ENCODE measurements around the gene RBM12. TPM values are rescaled to one million over a fixed set of nuclear protein-coding genes. Genes with fewer than 3 reads are reported as not detected.

Gene RBM12
- total RNA-seq, 6 experiments from 2014 or later: 61.5 to 85.3 (median 78.7) TPM

DNA sequence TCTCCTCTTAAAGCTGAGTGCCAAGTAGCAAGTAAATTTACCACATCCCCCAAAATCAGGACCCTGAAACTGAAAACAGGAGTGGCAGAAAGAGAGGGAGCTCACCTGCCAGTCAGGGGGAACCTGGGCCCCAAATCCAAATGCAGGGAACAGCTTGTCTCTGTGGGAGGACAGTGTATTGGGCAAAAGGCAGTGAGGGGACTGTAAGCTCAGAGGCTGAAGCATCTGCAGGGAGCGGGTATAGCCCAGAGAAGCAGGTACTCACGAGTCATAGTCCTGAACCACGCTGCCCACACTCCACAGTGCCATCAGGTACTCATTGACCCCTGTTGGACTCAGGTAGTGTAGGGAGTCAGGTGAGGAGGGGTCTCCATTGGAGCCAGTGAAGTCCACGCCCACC lies 34.1 kb downstream of the RBM12 start:
- peaks cover 20% of the 10 kb centered on the region for H3K36me3 Mint-ChIP-seq (ENCODE audit: low read depth)
- H3K27ac Mint-ChIP-seq: no peak overlapping the region
- no peaks in the 10 kb centered on the region for H3K9me3 Mint-ChIP-seq
- H3K27me3 Mint-ChIP-seq (ENCODE audit: insufficient read depth): no peaks in the 10 kb centered on the region
- H3K4me3 Mint-ChIP-seq: no peak overlapping the region
- no peak for DNase-seq
- peaks cover 12% of the 10 kb centered on the region for H3K4me1 Mint-ChIP-seq (ENCODE audit: low read depth)
- TF ChIP-seq, protein P1, sequence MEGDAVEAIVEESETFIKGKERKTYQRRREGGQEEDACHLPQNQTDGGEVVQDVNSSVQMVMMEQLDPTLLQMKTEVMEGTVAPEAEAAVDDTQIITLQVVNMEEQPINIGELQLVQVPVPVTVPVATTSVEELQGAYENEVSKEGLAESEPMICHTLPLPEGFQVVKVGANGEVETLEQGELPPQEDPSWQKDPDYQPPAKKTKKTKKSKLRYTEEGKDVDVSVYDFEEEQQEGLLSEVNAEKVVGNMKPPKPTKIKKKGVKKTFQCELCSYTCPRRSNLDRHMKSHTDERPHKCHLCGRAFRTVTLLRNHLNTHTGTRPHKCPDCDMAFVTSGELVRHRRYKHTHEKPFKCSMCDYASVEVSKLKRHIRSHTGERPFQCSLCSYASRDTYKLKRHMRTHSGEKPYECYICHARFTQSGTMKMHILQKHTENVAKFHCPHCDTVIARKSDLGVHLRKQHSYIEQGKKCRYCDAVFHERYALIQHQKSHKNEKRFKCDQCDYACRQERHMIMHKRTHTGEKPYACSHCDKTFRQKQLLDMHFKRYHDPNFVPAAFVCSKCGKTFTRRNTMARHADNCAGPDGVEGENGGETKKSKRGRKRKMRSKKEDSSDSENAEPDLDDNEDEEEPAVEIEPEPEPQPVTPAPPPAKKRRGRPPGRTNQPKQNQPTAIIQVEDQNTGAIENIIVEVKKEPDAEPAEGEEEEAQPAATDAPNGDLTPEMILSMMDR (IDR thresholded peaks at IDR 0.05): no peak

DNA sequence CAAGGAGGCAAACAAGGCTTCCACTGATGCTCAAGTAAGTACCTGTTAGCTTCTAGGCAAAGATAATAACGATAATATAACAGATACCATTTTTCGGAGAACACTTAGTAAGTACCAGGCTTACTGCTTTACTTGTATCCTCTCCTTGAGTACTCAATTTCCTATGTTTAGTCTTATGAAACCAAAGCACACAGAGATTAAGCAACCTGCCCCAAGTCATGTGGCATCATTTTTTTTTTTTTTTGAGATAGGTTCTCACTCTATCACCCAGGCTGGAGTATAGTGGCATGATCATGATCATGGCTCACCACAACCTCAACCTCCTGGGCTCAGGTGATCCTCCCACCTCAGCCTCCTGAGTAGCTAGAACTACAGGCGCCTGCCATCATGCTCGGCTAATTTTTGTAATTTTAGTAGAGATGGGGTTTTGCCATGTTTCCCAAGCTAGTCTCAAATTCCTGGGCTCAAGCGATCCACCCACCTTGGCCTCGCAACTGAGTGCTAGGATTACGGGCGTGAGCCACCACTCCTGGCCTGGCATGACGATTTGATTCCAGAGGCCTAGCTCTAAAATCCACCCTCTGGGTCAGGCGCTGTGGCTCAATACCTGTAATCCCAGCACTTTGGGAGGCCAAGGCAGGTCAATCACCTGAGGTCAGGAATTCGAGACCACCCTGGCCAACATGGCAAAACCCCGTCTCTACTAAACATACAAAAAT lies 35.1 kb downstream of the RBM12 start:
- Mint-ChIP-seq H3K9me3 (no peaks in the 10 kb centered on the region), H3K4me1 (ENCODE audit: low read depth) (peaks cover 9% of the 10 kb centered on the region), H3K27ac (no peak overlapping the region), H3K27me3 (ENCODE audit: insufficient read depth) (no peaks in the 10 kb centered on the region), H3K36me3 (ENCODE audit: low read depth) (peaks cover 24% of the 10 kb centered on the region), H3K4me3 (no peak overlapping the region)
- TF ChIP-seq, protein P1 (IDR thresholded peaks at IDR 0.05): no peak
- no peak for DNase-seq

DNA sequence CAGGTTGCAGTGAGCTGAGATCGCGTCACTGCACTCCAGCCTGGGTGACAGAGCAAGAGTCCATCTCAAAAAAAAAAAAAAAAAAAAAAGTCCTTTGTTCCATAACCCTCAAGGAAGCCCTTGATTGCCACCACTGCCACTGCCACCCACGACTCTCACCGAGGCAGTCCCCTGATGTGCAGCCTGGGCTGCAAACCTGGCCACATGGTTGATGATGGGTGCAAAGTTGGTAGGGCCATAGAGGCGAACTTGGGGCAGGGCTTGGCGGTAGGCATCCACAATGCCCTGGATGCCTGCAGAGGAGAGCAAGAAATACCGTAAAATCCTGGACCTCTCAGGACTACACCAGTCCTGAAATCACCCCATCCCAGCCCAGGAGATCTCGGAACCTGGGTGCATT lies 37.6 kb downstream of the RBM12 start:
- DNase-seq: no peak
- TF ChIP-seq, protein P1 (IDR thresholded peaks at IDR 0.05): no peak
- Mint-ChIP-seq H3K27ac (no peak overlapping the region), H3K9me3 (no peaks in the 10 kb centered on the region), H3K4me3 (no peak overlapping the region), H3K36me3 (ENCODE audit: low read depth) (peaks cover 24% of the 10 kb centered on the region), H3K27me3 (ENCODE audit: insufficient read depth) (no peaks in the 10 kb centered on the region), H3K4me1 (ENCODE audit: low read depth) (peaks cover 9% of the 10 kb centered on the region)

DNA sequence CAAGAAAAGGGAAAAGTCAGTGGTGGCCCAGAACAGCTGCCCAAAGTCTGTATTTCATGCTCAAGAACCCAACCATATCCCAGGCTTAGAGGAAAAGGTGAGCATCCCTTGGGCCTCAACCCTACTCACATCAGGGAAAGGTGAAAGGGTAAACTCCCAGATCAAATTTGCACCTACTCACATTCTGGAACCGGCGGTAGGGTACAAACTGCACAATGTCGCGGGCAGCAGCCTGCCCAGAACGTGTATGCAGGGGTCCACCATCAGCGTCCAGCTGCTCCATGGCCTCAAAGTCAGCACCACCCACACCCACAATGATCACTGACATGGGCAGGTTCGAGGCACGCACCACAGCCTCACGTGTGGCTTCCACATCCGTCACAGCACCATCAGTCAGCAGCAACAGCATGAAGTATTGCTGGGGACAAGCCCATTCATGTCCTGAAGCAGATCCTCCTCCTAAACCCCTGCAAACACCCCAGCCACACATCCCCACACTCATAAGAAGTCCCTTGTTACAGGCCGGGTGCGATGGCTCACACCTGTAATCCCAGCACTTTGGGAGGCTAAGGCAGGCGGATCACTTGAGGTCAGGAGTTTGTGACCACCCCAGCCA lies 38.2 kb downstream of the RBM12 start:
- TF ChIP-seq, protein P1 (IDR thresholded peaks at IDR 0.05): no peak
- Mint-ChIP-seq H3K4me1 (ENCODE audit: low read depth) (peaks cover 9% of the 10 kb centered on the region), H3K4me3 (no peak overlapping the region), H3K27ac (no peak overlapping the region), H3K9me3 (no peaks in the 10 kb centered on the region), H3K36me3 (ENCODE audit: low read depth) (peaks cover 24% of the 10 kb centered on the region), H3K27me3 (ENCODE audit: insufficient read depth) (no peaks in the 10 kb centered on the region)
- DNase-seq: no peak

DNA sequence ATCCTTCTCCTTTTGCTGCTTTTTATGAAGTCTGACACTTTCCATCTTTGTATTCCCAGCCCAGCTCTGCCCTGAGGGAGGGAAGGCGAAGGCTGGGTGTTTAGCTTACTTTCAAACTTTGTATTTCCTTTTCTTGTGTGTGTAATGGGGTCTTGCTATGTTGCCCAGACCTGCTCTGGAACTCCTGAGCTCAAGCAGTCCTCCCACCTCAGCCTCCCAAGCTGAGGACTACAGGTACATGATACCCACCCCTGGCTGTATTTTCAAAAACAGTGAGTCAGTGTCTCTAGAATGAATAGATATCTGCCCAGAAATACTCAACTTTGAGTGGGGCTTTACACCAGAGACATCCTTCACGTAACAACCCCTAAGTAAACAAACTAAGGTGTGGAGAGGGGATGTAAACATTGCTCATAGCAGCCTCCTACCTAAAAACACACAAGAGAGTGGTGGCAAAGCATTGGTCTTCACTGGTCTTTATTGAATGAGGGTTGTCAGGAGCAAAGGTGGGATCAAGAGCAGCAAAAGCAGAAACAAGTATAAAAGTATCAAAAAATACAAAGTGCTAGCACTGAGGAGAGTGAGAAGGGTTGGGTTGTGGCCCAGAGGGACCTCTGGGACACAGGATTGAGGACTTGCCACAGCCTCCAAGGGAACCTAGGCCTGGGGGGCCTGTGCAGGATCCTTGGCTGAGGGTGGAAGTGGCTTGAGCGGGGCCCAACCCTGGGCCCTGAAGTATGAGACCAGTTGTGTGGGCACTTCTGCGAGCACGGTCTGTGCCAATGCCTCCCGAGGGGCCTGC lies 38.9 kb downstream of the RBM12 start:
- TF ChIP-seq, protein P1 (IDR thresholded peaks at IDR 0.05): no peak
- Mint-ChIP-seq H3K9me3 (no peaks in the 10 kb centered on the region), H3K4me3 (no peak overlapping the region), H3K27me3 (ENCODE audit: insufficient read depth) (no peaks in the 10 kb centered on the region; the same call in 1 of the 2 replicates), H3K27ac (no peak overlapping the region), H3K4me1 (ENCODE audit: low read depth) (peaks cover 9% of the 10 kb centered on the region), H3K36me3 (ENCODE audit: low read depth) (peaks cover 24% of the 10 kb centered on the region)
- no peak for DNase-seq
